Activated CD8-positive, alpha-beta T cell treated with anti-CD3 and anti-CD28 coated beads for 36 hours (primary cell): ENCODE measurements around the gene KLK14. TPM values are rescaled to one million over a fixed set of nuclear protein-coding genes. Genes with fewer than 3 reads are reported as not detected.
A peak's percentile ranks its signal among the peaks of the same experiment; 100 is the strongest.

Source experiments
- ATAC-seq: fragments of 200-7000 bp; cut with Tn5 transposase; one replicate; pipeline ENCODE4 v1.10.0; 2021; ENCODE audit warnings: mild to moderate bottlenecking, moderate library complexity
- CTCF ChIA-PET: fragments of 350-600 bp; sonication (Branson Sonifier 250); formaldehyde crosslinking; loops from one replicate; lab custom pipeline; 2021; ENCODE audit warnings: antibody characterized with exemption; lab: Charles Lee
- POLR2A ChIA-PET: fragments of 350-600 bp; sonication (Branson Sonifier 250); formaldehyde crosslinking; loops from one replicate; lab custom pipeline; 2021; ENCODE audit warnings: antibody characterized with exemption; lab: Charles Lee
- DNase-seq: peaks from one replicate; pipeline ENCODE4 v3.0.0-alpha.2; 2020
- H3K27ac Mint-ChIP-seq: one replicate; pipeline ENCODE4 v1.8.0; 2021; ENCODE audit warnings: mild to moderate bottlenecking, mixed read lengths
- H3K27me3 Mint-ChIP-seq: one replicate; pipeline ENCODE4 v1.8.0; 2021; ENCODE audit warnings: mixed read lengths
- H3K36me3 Mint-ChIP-seq: one replicate; pipeline ENCODE4 v1.8.0; 2021; ENCODE audit warnings: low read depth, mixed read lengths
- H3K4me1 Mint-ChIP-seq: one replicate; pipeline ENCODE4 v1.8.0; 2021; ENCODE audit warnings: low read depth, mixed read lengths
- H3K4me3 Mint-ChIP-seq: one replicate; pipeline ENCODE4 v1.8.0; 2021; ENCODE audit warnings: mild to moderate bottlenecking, moderate library complexity, mixed read lengths
- H3K9me3 Mint-ChIP-seq: one replicate; pipeline ENCODE4 v1.8.0; 2021; ENCODE audit warnings: mixed read lengths
- intact Hi-C: fragments of 100-400 bp; cut with micrococcal nuclease; formaldehyde crosslinking; loops from one replicate; pipeline ENCODE4 v1.10.0; 2022
- total RNA-seq, 2 experiments: library from RNA; stranded (reverse); gene quantifications; one replicate each; pipeline ENCODE4 v1.2.3, GENCODE V29; 2021
- TF ChIP-seq, protein P1 (sequence below): fragments of 200-600 bp; IDR thresholded peaks from one replicate; pipeline ENCODE4 v1.8.0; 2022; ENCODE audit warnings: antibody characterized with exemption, mild to moderate bottlenecking

Gene KLK14
- total RNA-seq, 2 experiments from 2014 or later, result 0.32 to 0.43 TPM

DNA sequence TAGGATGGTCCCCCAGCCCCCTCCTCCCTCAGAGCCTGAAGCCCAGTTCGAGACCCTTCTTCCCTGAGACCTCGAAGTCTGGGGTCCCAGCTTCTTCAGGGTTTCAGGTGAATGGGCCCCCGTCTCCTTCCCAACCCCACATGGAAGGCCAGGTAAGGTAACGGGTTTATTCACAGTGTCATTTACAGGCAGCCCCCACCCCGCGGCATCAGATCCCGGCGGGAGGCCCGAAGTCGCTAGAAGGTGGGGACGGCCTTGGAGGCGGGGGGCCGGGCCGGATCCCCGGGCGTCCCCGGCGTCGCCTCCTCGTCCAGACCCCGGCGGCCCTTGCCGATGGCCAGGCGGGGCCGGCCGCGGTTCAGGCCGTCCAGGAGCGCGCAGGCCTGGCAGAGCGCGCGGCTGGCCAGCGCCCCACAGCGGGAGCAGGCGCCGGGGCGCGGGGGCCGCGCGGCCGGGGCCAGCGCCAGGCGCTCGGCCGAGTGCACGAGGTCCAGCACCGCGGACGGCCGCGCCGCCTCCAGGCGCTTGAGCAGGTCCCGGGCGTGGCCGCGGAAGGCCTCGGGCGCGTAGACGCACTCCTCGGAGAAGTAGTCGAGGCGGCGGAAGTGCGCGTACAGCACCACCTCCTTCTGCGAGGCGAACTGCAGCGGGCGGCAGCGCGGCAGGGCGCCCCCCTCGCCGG, 15.8 kb upstream of the KLK14 start:
- peak; percentile 45 for DNase-seq
- peak overlapping the region; percentile 41 for H3K4me3 Mint-ChIP-seq
- CTCF ChIA-PET, result interaction anchor here (1.0 kb wide), 1 partner anchor 127 kb away, joined by 3 read pairs; no protein-coding TSS in a partner anchor
- peaks cover 16% of the 10 kb centered on the region for H3K4me1 Mint-ChIP-seq
- TF ChIP-seq, protein P1, sequence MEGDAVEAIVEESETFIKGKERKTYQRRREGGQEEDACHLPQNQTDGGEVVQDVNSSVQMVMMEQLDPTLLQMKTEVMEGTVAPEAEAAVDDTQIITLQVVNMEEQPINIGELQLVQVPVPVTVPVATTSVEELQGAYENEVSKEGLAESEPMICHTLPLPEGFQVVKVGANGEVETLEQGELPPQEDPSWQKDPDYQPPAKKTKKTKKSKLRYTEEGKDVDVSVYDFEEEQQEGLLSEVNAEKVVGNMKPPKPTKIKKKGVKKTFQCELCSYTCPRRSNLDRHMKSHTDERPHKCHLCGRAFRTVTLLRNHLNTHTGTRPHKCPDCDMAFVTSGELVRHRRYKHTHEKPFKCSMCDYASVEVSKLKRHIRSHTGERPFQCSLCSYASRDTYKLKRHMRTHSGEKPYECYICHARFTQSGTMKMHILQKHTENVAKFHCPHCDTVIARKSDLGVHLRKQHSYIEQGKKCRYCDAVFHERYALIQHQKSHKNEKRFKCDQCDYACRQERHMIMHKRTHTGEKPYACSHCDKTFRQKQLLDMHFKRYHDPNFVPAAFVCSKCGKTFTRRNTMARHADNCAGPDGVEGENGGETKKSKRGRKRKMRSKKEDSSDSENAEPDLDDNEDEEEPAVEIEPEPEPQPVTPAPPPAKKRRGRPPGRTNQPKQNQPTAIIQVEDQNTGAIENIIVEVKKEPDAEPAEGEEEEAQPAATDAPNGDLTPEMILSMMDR, result no peak
- peak; percentile 76 for ATAC-seq
- intact Hi-C loops, result no loop called here
- no peaks in the 10 kb centered on the region for H3K27me3 Mint-ChIP-seq
- no peak overlapping the region for H3K27ac Mint-ChIP-seq
- peaks cover 29% of the 10 kb centered on the region for H3K36me3 Mint-ChIP-seq
- H3K9me3 Mint-ChIP-seq, result no peaks in the 10 kb centered on the region
- POLR2A ChIA-PET, result no interaction called here

GRCh38 chr19:51097796-51098195, 15.1 kb upstream of the KLK14 start:
- CTCF ChIA-PET, result interaction anchor here (1.0 kb wide), 1 partner anchor 126 kb away, joined by 3 read pairs; no protein-coding TSS in a partner anchor
- Mint-ChIP-seq H3K27ac (no peak overlapping the region), H3K9me3 (no peaks in the 10 kb centered on the region), H3K4me3 (no peak overlapping the region), H3K27me3 (no peaks in the 10 kb centered on the region), H3K4me1 (peaks cover 14% of the 10 kb centered on the region), H3K36me3 (peaks cover 28% of the 10 kb centered on the region)
- TF ChIP-seq, protein P1, result no peak
- DNase-seq (no peak), ATAC-seq (no peak)
- POLR2A ChIA-PET, result no interaction called here
- intact Hi-C loops, result no loop called here

- ATAC-seq (peak; percentile 72), DNase-seq (peak; percentile 74)
- peaks cover 23% of the 10 kb centered on the region for H3K36me3 Mint-ChIP-seq
- H3K27ac Mint-ChIP-seq, result peak overlapping the region; percentile 51
- CTCF ChIA-PET, result interaction anchor here (0.6 to 2.6 kb wide), 22 partner anchors 8 to 510 kb away, joined by 3 to 12 read pairs (median 3); no protein-coding TSS in a partner anchor
- H3K4me3 Mint-ChIP-seq, result no peak overlapping the region
- no peaks in the 10 kb centered on the region for H3K9me3 Mint-ChIP-seq
- TF ChIP-seq, protein P1, result peak; percentile 54
- intact Hi-C loops, result no loop called here
- no peaks in the 10 kb centered on the region for H3K27me3 Mint-ChIP-seq
- H3K4me1 Mint-ChIP-seq, result peaks cover 14% of the 10 kb centered on the region
- POLR2A ChIA-PET, result interaction anchor here (0.7 to 1.1 kb wide), 2 partner anchors 10 to 27 kb away, joined by 3 read pairs; partner anchors contain the start of gene SIGLEC9
Observed at GRCh38 chr19:51097166-51097738, 14.6 kb upstream of the KLK14 start.

DNA sequence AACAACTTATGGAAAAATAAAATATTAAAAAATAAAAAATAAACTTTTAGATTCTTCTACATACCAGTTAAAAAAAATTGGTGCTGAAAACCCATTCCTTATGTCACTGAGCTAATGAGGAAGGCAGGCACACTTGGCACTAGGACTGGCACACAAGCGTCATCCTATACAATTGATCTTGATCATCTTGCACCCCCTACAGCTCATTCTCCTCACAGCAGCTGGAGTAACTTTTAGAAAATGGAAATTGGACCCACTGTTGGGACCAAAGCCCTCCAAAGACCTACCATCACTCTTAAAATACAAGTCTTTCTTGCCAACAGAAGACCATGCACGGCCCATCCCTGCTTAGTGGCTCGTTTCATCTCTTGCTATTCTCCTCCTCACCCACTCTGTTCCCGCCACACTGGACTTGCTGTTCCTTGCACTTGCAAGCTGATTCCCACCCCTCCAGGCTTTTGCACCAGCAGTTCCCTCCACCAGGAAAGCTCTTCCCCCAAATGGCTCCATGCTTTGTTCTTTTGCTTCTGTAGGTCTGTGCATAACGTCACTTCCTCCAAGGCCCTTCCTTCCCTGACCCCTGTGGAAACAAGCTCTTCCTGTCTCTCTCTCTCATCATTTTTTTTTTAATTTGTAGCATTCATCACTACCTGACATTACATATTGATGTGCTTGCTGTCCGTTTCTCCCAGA, 13.9 kb upstream of the KLK14 start:
- Mint-ChIP-seq H3K4me3 (no peak overlapping the region), H3K4me1 (peaks cover 14% of the 10 kb centered on the region), H3K27ac (peak overlapping the region; percentile 51), H3K9me3 (no peaks in the 10 kb centered on the region), H3K36me3 (peaks cover 20% of the 10 kb centered on the region), H3K27me3 (no peaks in the 10 kb centered on the region)
- ChIA-PET CTCF (interaction anchor here (0.6 to 2.6 kb wide), 25 partner anchors 9 to 509 kb away, joined by 3 to 12 read pairs (median 3); no protein-coding TSS in a partner anchor), POLR2A (interaction anchor here (0.6 to 1.1 kb wide), 3 partner anchors 9 to 1551 kb away, joined by 3 read pairs; partner anchors contain the start of gene SIGLEC9)
- peak; percentile 19 for DNase-seq
- intact Hi-C loops, result no loop called here
- ATAC-seq, result peak; percentile 7
- TF ChIP-seq, protein P1, result no peak
